Skin epidermis (tissue), 12 donors: ENCODE results near the gene RTN4R.

ENCODE experiments used
- H3K27ac ChIP-seq, 21 experiments: fragments of 200-600 bp; sonication (generic) in 11 of 21; one replicate each; pipeline ENCODE4 v1.5.0; 2020; ENCODE audit warnings: mild to moderate bottlenecking in 3 of 21, inconsistent platforms in 2 of 21, moderate library complexity in 2 of 21
- H3K4me3 ChIP-seq, 7 experiments: fragments of 200-600 bp; sonication (generic) in 2 of 7; one replicate each; pipeline ENCODE4 v1.5.0; 2020; ENCODE audit warnings: inconsistent platforms in 2 of 7, mild to moderate bottlenecking in 2 of 7, moderate library complexity in 1 of 7

The RTN4R gene

DNA sequence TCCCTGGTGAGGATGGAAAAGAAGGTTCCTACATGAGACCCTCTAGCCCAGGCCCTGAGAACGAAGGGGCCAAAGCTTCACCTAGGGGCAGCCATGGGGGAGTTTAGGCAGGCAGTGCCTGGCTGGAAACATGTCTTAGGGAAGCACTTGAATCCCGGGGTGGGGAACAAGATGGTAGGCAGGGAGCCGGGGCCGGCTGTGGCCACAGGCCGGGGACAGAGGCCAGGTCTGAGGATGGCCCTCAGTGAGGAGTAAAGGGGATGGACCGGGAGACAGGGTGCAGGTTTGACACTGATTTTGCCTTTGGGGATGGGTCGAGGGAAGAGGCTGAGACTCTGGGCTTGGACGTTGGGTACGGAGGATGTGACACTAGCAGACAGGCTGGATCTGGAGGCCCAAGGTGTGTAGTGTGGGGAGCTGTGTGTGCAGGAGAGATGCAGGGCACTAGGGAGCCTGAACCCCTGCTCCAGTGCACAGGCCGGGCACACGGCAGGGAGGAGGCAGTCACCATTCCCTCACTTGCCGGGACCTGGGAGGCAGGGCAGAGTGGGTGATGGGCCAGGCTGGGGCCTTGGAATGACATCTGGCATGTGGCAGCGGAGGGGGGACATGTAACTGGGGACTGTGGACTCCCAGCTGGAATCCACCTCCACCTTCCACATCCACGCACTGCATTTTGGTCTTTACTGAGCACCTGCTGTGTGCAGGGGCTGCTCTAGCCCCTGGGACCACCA lies 6.1 kb downstream of the RTN4R start:
- H3K27ac ChIP-seq, result no peak overlapping the region
- H3K4me3 ChIP-seq, result no peak overlapping the region

DNA sequence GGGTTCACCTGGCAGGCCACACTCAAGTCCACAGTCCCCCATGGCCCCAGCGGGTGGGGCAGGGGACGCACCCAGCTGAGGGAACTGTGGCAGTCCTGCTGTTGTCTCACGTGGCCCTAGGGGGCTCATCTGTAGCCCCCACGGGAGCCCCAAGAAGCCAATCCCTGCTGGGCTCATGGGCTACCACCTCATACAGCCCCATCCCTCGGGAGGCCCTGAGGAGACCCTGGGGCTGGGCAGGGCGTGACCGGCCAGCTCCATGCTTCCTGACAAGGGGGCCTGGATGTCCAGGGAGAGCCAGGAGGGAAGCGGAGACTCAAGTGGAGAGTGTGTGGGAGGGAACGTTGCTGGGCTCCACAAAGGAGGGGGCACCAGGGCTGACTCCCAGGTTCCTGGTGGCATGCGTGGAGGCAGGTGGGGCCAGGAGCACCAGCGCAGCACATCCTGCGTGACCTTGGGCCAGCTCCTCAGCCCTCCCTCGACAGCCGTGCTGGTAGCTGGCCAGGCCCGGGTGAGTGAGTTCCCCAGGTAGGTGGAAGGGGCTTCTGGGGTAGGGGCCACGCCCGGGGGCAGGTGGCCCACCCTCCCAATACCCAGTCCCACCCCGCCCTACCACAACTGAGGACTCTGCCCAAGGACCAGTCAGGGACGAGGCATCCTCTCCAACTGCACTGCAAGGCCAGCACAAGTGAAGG lies 7.9 kb downstream of the RTN4R start:
- no peak overlapping the region for H3K4me3 ChIP-seq
- H3K27ac ChIP-seq, result no peak overlapping the region

DNA sequence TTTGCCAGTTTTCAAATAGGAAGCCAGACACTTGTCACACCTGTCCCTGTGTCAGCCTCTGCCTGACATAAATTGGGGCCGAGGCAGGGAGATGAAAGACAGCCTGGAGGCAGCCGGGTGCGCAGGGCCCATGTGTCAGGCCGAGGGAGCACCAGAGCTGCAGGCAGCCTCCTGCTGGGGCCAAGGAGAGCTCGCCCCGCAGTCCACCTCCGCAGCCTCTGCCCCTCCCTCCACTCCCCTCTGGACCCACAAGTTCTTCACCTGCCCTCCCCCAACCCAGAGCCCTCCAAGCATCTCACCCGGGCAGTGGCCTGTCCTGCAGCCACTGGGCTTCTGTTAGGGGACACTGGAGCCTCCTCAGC lies 8.8 kb downstream of the RTN4R start:
- H3K4me3 ChIP-seq, result no peak overlapping the region
- no peak overlapping the region for H3K27ac ChIP-seq

DNA sequence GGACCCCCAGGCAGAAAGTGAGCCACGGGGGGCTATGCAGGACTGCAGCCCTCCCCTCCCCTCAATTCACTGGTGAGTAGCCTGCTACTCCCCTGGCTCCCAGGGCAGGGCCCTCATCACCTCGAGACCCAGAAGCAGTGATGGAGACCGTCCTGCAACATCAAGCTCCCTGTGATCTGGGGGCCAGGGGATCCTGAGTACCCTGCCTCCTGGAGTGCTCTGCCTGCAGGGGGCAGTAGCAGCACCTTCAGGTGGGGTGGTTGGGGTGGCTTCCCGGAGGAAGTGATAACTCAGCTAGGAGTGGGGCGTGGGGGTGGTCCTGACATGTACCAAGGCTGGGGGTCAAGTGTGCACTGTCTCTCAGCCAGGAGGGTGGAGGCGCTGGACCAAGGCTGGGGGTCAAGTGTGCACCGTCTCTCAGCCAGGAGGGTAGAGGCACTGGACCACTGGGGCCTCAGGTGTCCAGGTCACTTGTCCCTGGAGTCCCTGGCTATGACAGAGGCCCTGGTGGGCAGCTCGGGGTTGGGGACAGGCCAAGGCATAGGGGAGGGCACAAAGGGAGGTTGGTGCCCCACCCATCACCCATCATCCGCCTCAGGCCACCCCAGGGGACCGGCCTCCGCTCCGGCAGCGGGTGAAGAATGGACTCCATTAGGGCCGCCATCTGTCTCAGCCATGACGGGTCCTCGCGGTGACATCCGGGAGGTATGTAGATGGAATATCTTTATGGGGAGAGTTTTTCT lies 9.4 kb downstream of the RTN4R start:
- H3K27ac ChIP-seq, result no peak overlapping the region
- H3K4me3 ChIP-seq, result no peak overlapping the region

DNA sequence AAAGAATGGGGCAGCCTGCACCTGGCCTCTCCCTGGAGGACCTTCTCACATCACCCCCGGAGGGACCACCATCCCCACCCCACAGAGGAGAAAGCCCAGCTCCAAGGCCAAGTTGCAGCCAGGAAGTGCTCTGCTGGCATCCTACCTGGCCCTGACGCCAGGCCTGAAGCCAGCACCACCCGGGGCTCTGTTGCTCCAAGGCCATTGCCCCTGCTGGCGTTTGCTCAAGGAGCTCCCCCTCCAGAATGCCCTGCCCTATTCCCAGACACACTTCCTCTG lies 10.2 kb downstream of the RTN4R start:
- Histone ChIP-seq H3K27ac (no peak overlapping the region), H3K4me3 (no peak overlapping the region)

DNA sequence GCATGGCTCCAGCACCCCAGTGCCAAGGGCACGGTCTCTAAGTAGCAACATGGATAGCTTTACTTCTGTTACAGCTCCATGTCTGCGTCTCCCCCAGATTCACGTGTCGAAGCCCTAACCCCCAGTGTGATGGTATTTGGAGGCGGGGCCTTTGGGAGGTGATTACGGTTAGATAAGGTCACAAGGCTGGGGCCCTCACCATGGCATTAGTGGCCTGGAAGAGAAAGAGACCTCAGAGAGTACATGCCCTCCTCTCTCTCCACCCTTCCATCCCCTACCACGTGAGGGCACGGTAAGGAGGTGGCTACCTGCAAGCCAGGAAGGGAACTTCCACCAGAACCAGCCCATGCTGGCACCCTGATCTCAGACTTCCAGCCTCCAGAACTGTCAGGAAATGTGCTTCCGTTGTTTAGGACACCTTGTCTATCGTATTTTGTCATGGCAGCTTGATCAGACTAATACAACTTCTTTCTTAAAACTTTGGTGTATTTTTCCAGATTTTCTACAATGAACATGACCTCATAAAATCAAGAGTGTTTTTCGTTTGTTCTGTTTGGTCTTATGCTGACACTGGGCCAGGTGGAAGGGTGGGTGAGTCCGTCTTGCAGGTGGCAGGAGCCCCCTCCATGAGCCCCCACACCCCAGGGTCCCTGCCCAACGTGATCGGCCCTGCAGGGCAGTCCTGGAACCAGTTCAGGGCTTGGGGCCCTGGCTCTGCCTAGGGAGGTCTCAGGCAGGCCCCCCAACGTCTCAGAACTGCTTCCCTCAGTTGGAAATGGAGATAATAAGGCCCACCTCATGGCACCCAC lies 10.7 kb downstream of the RTN4R start:
- Histone ChIP-seq H3K27ac (no peak overlapping the region), H3K4me3 (no peak overlapping the region)

DNA sequence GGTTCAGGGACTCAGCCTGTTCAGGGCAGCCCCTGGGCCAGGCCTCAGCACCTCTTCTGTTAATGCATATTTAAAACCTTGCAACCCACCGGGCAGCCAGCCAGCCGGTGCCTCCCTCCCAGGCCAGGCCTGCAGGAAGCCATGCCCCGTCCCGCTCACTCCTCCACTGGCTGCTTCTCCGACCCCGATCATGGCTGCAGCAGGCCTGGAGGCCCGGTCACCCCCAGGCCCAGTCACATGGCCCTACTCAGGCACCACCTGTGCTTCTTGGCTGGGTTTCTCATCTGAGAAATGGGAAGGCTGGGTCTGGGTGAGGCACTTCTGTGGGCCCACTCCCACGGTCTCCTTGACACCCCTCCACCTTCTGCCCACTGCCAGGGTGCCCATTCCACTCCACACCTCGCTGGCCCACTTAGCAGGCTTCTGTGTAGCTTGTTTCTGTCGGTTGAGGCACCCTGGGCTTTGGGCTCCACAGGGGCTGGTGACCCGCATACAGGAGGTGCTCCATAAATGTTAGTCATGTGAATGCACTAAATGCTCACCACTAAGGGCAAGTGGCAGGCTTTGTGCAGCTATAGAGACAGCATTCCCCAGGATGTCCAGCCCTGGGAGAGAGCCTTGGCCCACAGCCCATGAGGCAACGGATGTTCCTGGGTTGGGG lies 11.4 kb downstream of the RTN4R start:
- Histone ChIP-seq H3K27ac (no peak overlapping the region), H3K4me3 (no peak overlapping the region)

DNA sequence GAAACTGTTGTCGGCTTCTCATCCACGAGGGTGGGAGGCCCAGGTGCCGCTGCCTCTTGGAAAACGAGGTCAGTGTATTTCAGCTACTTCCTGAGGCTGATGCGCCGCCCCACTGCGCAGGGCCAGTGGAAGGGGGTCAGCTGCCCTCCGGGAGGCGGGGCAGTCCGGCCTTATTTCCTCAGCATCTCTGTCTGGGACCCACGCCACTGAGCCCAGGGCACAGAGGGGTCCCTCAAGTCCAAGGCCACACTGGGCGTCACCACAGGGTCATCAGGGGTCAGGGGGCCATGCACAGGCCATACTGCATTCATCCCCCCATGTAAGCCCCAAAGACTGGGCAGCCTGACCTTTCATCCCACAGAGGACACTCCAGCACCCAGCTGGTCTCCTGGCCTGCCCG lies 12.1 kb downstream of the RTN4R start:
- no peak overlapping the region for H3K27ac ChIP-seq
- no peak overlapping the region for H3K4me3 ChIP-seq

DNA sequence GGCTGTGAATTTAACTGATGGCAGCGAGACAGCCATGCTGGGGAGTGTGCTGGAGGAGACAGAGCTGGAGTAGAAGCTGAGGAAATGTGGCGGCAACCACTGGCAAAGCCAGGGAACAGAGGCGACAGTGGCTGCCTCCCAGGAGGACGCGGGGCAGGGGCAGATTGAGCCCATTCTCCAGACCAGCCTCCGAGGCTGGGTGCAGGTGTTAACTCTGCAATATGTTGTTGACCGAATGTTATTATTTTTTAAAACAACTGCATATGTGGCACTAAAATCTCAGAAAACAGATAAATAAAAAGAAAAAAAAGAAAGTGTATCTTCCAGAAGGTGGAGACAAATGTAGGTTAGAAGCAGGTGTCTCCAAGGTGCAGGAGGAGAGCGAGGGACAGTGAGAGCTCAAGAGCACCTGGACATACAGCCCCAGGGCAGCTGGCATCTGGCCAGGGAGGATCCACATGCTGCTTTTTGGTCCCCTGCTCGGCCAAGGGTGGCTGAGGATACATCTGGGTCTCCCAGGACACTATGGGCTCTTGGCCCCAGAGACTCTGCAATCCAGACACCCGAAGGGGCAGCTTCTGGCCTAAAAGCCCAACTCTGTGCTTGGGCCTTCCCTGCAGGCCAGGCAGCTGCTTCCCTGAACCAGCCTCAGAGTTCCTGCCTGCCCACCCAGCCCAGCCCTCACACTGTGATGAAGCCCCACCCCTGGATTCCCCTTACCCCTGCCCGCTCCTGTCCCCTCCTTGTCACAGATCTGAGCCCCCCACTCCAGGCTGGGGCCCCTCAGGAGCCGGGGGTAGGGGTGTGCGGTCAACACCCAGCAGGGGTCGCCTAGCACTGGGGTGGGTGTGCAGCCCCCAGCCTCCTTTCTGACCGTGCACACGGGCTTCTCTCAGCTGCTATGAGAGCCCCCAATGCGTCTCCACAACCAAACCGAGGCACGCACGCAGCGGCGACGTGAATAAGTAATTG lies 12.9 kb downstream of the RTN4R start:
- Histone ChIP-seq H3K4me3 (no peak overlapping the region), H3K27ac (no peak overlapping the region)

DNA sequence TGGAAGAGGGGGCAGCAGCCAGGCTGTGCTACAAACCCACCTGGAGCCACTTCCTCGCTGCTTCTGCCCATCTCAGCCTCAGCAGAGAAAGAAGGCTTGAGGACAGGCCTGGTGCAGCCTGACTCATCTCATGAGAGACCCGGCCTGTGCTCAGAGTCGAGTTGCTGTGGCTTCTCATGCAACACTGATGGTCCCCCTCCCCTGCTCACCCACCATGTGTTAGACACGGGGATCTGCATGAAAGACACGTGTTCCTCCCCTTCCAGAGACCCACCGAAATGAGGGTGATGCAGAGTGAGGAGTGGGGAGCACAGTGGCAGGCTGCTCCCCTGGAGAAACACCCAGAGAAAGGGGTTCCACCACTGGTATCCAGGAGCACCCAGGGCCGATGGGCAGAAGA lies 15.0 kb downstream of the RTN4R start:
- Histone ChIP-seq H3K4me3 (no peak overlapping the region), H3K27ac (no peak overlapping the region)

DNA sequence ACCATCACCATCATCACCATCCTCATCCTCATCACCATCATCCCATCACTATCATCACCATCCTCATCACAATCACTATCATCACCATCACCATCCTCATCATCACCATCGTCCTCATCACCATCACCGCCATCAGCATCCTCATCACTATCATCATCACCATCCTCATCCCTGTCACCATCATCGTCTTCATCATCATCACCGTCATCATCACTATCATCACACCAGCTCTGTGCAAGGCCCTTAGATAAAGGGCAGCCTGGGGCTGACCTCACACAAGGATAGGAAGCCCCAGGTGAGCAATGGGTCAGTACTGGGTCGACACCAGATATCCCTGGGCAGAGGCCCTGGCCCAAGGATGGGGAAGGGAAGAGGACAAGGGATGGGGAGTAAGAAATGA lies 16.1 kb downstream of the RTN4R start:
- Histone ChIP-seq H3K4me3 (no peak overlapping the region), H3K27ac (no peak overlapping the region)

DNA sequence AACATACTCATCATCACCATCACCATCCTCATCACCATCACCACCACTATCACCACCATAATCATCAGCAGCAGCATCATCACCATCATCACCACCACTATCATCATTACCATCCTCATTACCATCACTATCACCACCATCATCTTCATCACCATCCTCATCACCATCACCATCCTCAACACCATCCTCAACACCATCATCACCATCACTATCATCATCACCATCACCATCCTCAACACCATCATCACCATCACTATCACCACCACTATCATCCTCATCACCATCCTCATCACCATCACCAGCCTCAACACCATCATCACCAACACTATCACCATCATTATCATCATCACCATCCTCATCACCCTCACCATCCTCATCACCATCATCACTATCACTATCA lies 16.6 kb downstream of the RTN4R start:
- Histone ChIP-seq H3K27ac (no peak overlapping the region), H3K4me3 (no peak overlapping the region)

DNA sequence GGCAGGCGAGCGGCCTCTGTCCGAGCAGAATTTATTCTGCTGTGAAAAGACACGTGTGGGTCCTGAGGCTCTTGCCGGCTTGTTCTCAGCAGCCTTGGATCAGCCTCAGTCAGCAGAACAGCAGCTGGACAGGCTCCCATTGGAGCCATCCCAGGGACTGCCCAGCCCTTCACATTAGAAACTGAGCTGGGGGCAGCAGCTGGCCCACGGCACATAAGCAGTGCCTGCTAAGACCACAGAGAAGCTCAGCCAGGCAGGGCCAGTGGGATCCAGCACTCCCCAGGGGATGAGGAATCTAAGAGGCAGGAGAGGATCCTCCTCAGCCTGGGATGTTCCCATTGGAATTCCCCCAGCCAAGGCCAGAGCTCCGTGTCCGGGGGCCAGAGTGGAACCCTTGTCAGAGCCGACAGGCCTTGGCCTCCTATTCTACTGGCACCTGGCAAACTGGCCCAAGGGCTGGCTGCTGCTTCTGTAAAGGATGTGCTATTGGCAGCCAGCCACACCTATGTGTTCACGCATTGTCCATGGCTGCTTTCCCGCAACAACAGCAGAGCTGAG lies 18.2 kb downstream of the RTN4R start:
- Histone ChIP-seq H3K27ac (no peak overlapping the region), H3K4me3 (no peak overlapping the region)

DNA sequence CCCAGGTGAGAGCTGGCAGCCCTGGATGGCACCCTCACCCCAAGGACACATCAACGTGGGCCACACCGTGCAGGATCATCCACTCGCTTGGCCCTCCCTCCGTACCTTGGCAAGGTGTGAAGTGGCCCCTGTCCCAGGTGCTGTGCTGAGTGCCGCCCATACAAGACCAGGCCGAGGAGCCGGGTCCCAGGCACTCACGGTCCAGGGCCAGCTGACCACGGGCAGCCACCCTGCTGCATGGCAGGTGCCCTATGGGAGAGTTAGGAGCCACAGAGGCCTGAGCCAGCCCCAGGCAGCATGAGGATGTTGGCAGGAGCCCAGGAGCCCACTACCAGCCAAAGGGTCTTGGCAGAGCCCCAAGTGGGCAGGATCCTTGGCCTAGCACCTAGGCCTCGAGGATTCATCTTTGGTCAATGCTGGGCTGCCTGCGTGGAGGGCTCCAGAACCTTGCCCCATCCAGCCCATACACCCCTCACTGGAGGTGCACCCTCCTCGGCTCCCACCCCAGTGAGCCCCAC lies 19.6 kb downstream of the RTN4R start:
- H3K27ac ChIP-seq, result no peak overlapping the region
- H3K4me3 ChIP-seq, result no peak overlapping the region

DNA sequence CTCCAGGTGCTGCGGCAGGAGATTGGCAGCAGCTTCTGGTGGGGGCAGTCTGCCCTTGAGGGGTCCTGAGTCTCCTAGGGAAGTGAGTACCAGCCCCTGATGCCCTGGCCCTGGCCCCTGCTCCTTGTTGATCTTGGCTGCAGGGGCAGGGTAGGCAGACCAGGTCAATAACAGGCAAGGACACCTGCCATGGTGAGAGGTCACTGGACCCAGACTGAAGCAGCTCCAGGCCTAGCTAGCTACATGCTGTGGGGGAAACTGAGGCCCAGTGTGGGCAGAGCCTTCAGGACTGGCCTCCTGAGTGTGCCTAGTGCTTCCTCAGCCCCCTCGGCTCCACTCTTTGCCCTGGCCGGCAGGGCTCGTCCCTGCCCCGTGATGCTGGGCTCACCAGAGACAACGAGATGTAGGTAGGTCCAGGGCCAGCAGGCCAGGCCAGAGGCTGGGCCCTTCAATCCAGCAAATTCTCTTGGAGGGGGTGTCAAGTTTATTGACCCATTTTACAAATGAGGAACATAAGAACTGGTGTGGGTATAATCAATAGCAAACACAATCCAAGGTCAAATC lies 20.4 kb downstream of the RTN4R start:
- H3K27ac ChIP-seq, result no peak overlapping the region

DNA sequence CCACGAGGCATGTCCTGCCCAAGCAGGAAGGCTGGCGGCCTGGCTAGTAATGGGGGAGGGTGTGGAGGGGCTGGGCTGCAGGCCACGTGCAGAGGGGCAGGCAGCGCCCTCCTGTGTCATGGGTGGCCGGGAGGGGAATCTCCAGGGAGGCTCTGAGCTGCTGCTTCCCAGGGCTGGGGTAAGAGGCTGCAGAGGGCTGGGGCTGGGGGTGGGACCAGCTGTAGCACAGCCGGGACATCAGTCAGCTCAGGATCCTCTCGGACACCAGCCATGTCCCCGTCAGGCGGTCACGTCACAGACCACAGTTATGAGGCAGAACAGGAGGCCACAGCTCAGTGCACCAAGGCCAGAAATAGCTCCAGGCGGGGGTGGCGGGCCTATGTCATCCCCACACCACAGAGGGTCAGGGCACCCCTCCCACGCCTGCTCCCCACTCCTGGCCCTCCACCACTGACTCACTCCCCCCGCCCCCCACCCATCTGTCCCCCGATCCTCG lies 21.1 kb downstream of the RTN4R start:
- Histone ChIP-seq H3K4me3 (no peak overlapping the region), H3K27ac (no peak overlapping the region)

More for the DNA sequence above, 20.4 kb downstream of the RTN4R start:
- no peak overlapping the region for H3K4me3 ChIP-seq

DNA sequence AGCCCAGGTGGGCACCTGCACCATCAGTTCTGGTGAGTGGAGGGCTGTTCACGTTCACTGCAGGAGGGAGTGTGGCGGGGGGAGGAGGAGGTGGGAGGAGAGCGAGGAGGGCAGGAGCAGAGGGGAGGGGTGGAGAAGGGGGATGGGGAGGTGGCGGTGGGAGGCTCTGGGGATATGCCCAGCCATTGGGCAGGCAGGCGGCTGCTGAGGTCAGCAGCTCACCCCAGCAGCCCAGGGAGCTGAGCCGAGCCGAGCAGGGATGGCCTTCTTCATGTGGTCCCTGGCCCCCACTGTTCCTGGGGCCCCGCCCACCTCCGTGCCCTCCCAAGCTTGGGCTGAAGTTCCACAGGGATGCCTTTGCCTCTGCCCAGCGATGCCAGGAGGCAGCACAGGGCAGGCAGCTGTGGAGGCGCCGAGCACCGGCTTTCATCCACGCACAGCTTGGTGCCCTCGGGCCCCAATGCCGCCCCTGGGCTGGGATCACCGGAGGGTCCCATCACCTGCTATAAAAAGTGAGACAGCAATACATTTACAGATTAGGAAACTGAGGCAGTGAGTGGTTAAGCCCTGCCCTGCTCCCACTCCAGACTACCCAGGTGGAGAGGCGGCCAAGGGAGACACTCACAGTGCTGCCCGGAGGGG lies 21.6 kb downstream of the RTN4R start:
- peak overlapping the region in 2 of 21 experiments; percentile 6 to 89 for H3K27ac ChIP-seq
- no peak overlapping the region for H3K4me3 ChIP-seq
